GM12801 (cell line): ENCODE results near the gene ZNF407.

ENCODE experiments used
- CTCF ChIP-seq: IDR thresholded peaks from one replicate; pipeline ENCODE4 v1.5.1; 2011; ENCODE audit warnings: control low read depth; ENCODE audit not compliant: insufficient read length; ENCODE audit errors: extremely low read depth

Gene ZNF407

DNA sequence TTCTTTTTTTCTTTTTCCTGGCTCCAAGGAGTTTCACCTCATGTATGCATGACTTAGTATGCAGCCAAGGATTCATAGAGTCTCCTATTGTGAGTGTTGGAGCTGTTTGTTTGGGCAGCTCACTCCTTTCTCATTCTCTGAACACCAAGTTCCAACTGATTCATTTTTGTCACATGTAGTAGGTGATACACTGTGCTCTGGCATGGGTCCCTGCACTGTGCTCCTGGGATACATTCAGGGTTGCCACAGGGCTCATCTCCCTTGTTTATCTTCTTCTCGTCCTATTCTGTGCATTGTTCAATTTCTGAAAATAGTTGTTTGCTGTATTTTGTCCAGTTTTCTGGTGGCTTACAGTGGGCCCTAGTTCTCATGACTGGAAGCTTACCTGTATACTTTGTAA, 96.8 kb downstream of the ZNF407 start:
- no peak for TF ChIP-seq CTCF

- no peak for TF ChIP-seq CTCF
Observed at GRCh38 chr18:74695170-74695569, 97.5 kb downstream of the ZNF407 start.

- TF ChIP-seq CTCF: no peak
Observed at GRCh38 chr18:74698881-74699280, 101.2 kb downstream of the ZNF407 start.

- no peak for TF ChIP-seq CTCF
Observed at GRCh38 chr18:74699455-74699854, 101.8 kb downstream of the ZNF407 start.

GRCh38 chr18:74702950-74703349, 105.3 kb downstream of the ZNF407 start:
- no peak for TF ChIP-seq CTCF

DNA sequence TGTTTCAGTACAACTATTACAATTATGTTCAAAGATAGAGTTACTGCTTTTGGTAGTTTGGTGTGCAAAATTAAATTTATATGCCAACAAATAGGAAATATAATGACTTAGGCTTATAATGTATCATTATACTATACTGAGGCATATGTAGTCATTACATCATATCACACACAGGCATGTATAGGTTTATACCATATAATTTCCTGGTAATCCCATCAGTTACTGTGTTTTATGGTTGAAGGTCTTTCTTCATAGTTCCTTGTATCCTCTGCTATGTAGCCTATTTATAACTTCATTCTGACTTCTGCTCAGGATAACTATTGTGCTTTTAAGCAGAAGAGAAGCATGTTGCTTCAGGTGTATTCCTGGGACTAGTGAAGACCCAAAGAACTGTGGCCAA, 110.5 kb downstream of the ZNF407 start:
- no peak for TF ChIP-seq CTCF

GRCh38 chr18:74709452-74709851, 111.8 kb downstream of the ZNF407 start:
- no peak for TF ChIP-seq CTCF

DNA sequence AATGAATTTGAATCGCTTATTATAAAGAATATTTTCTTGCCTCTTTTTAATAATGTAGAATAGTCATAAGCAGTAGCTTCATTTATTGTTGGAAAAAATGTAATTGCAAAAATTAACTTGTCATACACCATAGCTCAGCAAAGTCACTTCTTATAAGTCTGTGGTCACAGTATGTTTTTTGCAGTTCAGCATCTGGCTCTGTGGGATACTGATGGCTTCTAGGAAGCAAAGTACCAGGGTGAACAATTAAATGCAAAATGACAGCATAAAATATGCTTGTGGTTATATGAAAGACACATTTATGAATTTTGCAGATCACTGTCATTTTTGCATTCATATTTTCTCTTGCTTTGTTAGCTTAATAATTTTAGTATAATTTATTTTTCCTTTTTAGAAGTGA, 116.5 kb downstream of the ZNF407 start:
- no peak for TF ChIP-seq CTCF
